ENCODE data around the gene TFAP2A.

TFAP2A gene

DNA sequence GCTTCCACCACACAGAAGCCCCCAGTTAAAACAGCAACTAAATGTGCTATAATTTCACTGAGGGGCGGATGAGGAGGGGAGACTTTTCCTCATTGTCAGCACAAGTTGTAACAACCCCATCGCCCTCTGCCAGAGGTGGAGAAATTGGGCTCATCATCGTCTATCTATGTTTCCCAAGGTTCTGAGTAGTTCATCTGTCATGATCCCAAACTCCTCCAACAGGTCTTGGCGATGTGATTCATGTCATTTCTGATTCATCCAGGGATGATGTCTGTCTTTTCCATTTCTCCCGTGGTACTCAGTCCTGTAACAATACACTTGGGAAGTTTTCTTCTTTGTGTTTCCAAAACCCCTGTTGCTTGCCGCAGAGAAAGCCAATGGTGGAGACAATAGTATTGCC, 51.0 kb downstream of the TFAP2A start:
- Histone ChIP-seq H3K27me3 (no peaks in the 10 kb centered on the region), H3K9me3 (no peaks in the 10 kb centered on the region), H3K4me1 (no peaks in the 10 kb centered on the region), H3K4me3 (ENCODE audit: low read depth, low read length) (no peak overlapping the region), H3K36me3 (no peaks in the 10 kb centered on the region)
- TF ChIP-seq, protein P1, sequence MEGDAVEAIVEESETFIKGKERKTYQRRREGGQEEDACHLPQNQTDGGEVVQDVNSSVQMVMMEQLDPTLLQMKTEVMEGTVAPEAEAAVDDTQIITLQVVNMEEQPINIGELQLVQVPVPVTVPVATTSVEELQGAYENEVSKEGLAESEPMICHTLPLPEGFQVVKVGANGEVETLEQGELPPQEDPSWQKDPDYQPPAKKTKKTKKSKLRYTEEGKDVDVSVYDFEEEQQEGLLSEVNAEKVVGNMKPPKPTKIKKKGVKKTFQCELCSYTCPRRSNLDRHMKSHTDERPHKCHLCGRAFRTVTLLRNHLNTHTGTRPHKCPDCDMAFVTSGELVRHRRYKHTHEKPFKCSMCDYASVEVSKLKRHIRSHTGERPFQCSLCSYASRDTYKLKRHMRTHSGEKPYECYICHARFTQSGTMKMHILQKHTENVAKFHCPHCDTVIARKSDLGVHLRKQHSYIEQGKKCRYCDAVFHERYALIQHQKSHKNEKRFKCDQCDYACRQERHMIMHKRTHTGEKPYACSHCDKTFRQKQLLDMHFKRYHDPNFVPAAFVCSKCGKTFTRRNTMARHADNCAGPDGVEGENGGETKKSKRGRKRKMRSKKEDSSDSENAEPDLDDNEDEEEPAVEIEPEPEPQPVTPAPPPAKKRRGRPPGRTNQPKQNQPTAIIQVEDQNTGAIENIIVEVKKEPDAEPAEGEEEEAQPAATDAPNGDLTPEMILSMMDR (IDR thresholded peaks at IDR 0.05; ENCODE audit: low read depth, low read length), result no peak
- no peak for DNase-seq

DNA sequence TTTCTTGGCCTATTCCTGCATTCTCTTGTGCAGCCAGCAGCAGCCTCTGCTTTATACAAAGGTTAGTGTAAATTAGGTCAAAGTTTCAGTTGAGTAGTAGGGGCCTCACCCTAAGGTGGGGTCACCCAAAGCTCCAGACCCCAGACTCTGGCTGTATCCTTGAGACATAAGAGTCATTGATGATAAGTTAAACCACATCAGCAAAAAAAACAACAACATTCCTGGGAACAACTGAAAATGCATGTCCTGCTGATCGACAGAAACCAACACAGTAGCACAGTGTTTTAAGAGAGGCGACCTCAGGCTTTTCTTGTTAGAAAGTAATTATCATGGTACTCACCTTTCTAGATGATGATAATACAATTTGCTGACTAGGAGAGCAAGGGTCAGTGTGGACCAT, 52.6 kb downstream of the TFAP2A start:
- TF ChIP-seq, protein P1 (IDR thresholded peaks at IDR 0.05; ENCODE audit: low read depth, low read length), result no peak
- Histone ChIP-seq H3K36me3 (no peaks in the 10 kb centered on the region), H3K27me3 (no peaks in the 10 kb centered on the region), H3K4me1 (no peaks in the 10 kb centered on the region), H3K4me3 (ENCODE audit: low read depth, low read length) (no peak overlapping the region), H3K9me3 (no peaks in the 10 kb centered on the region)
- DNase-seq, result no peak

DNA sequence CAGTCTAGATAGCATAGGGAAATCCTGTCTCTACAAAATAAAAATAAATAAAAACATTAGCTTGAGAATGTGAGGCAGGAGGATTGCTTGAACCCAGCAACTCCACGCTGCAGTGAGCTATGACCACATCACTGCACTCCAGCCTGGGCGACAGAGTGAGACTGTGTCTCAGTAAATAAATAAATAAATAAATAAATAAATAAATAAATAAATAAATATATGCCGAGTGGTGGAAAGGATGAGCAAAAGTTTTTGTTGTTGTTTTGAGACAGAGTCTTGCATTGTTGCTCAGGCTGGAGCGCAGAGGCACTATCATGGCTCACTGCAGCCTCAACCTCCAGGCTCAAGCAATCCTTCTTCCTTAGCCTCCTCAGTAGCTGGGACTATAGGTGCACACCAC, 53.4 kb downstream of the TFAP2A start:
- Histone ChIP-seq H3K36me3 (no peaks in the 10 kb centered on the region), H3K4me3 (ENCODE audit: low read depth, low read length) (no peak overlapping the region), H3K27me3 (no peaks in the 10 kb centered on the region), H3K4me1 (no peaks in the 10 kb centered on the region), H3K9me3 (no peaks in the 10 kb centered on the region)
- DNase-seq, result no peak
- TF ChIP-seq, protein P1 (IDR thresholded peaks at IDR 0.05; ENCODE audit: low read depth, low read length), result no peak

DNA sequence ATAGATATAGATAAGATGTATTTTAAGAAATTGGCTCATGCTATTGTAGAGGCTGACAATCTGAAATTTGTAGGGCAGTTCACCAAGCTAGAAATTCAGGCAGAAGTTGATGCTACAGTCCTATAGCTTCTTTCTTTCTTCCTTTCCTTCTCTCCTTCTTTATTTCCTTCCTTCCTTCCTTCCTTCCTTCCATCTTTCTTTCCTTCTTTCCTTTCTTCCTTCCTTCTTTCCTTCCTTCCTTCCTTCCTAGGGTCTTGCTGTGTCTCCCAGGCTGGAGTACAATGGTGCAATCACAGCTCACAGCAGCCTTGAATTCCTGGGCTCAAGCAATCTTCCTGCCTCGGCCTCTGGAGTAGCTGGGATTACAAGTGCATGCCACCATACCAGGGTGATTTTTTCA, 55.3 kb downstream of the TFAP2A start:
- no peak overlapping the region for H3K4me3 ChIP-seq (ENCODE audit: low read depth, low read length)
- no peaks in the 10 kb centered on the region for H3K4me1 ChIP-seq
- H3K36me3 ChIP-seq, result no peaks in the 10 kb centered on the region
- no peaks in the 10 kb centered on the region for H3K27me3 ChIP-seq
- TF ChIP-seq, protein P1 (IDR thresholded peaks at IDR 0.05; ENCODE audit: low read depth, low read length), result no peak
- no peak for DNase-seq
- no peaks in the 10 kb centered on the region for H3K9me3 ChIP-seq

DNA sequence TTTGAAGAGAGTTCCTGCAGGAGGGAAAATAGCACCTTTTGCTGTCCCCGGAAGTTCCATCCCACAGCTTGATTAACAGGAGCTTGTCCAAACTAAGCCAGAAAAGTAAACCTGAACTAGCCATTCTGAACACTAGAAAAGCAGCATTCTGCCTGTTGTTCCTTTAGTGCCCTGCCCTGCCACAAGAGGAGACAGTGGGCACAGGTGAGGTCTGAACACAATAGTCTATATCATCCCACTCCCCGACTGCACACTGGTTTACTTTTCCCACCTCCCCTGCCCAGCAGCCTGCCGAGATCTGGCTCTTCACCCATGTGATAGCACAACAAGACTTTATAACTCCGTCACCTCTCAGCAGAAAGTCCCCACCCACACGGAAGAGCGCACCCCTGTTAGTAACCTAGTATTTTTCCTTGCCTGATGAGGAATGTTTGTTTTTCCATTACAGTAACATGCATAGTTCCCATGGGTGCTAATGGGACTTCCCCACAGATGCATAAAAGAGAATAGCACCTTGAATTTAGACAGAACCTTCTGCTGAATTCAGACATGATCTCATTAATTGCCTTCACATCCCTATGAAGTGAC, 59.7 kb downstream of the TFAP2A start:
- TF ChIP-seq, protein P1 (IDR thresholded peaks at IDR 0.05; ENCODE audit: low read depth, low read length), result no peak
- DNase-seq, result no peak
- Histone ChIP-seq H3K36me3 (no peaks in the 10 kb centered on the region), H3K9me3 (no peaks in the 10 kb centered on the region), H3K27me3 (no peaks in the 10 kb centered on the region), H3K4me1 (no peaks in the 10 kb centered on the region), H3K4me3 (ENCODE audit: low read depth, low read length) (no peak overlapping the region)

DNA sequence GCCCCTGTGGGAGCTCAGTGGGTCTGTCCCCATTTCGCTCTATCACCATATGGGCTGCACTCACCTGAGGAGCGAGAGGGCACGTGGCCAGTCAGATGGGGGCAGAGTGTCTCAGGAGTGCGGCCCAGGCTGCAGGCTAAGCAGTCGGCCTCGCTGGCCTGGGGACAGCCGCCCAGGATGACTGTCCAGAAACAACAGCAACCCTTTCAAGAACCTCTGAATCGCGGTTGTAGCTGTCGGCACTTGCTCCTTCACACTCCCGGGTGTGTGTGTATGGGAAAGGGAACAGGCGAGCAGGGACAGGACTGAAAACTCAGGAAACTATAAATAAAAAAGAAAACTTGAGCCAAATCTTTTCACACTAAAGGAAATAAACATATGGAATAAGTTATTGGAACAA, 63.1 kb downstream of the TFAP2A start:
- H3K4me3 ChIP-seq (ENCODE audit: low read depth, low read length), result no peak overlapping the region

More for the DNA sequence above, 63.1 kb downstream of the TFAP2A start:
- DNase-seq, result no peak
- H3K27me3 ChIP-seq, result no peaks in the 10 kb centered on the region; the same call in 1 of the 2 replicates
- no peaks in the 10 kb centered on the region for H3K36me3 ChIP-seq
- no peaks in the 10 kb centered on the region for H3K9me3 ChIP-seq
- H3K4me1 ChIP-seq, result no peaks in the 10 kb centered on the region
- TF ChIP-seq, protein P1 (IDR thresholded peaks at IDR 0.05; ENCODE audit: low read depth, low read length), result no peak
